ENCODE measurements around the gene THBS2. TPM values are rescaled to one million over a fixed set of nuclear protein-coding genes. Genes with fewer than 3 reads are reported as not detected.
A peak's percentile ranks its signal among the peaks of the same experiment; 100 is the strongest.

Gene THBS2
- total and polyA plus RNA-seq, 2 of the 8 experiments (the other 6 are each of a cell fraction or from before 2014, with no cell fraction given), result 11.0 to 22.5 TPM

- Histone ChIP-seq H4K8ac (ENCODE audit: extremely low read depth, insufficient read depth, low read length) (no peak overlapping the region), H3K23me2 (ENCODE audit: low read depth, low read length) (peaks cover 6% of the 10 kb centered on the region; the same call in 1 of the 2 replicates), H2AFZ (ENCODE audit: low read length) (no peak overlapping the region), H3K9ac (replicated peaks in 1 of 4; ENCODE audit: extremely low read depth in 1 of 4, low read depth in 3 of 4, low read length in 3 of 4) (no peak overlapping the region), H3K4ac (replicated peaks; ENCODE audit: insufficient read length, low read depth, low read length) (no peak overlapping the region), H3K18ac (ENCODE audit: extremely low read depth, low read length) (no peak overlapping the region), H4K20me1 (replicated peaks in 1 of 2; ENCODE audit: control insufficient read depth in 1 of 2, insufficient read depth in 2 of 2, low read length in 2 of 2) (peaks cover 0 to 1% of the 10 kb centered on the region in 2 experiments), H3K27me3 (replicated peaks in 1 of 4; ENCODE audit: control insufficient read depth in 3 of 4, extremely low read depth in 1 of 4, insufficient read depth in 3 of 4, low read length in 3 of 4) (no peaks in the 10 kb centered on the region), H2BK12ac (ENCODE audit: low read depth, low read length) (no peak overlapping the region), H3K23ac (ENCODE audit: insufficient read length) (no peak overlapping the region), H2AK5ac (ENCODE audit: low read depth, low read length) (no peak overlapping the region), H4K91ac (replicated peaks; ENCODE audit: insufficient read length, low read length) (no peak overlapping the region), H3K27ac (ENCODE audit: low read depth, low read length) (no peak overlapping the region), H3K56ac (replicated peaks; ENCODE audit: insufficient read length, low read depth, low read length) (peak overlapping the region; percentile 74), H3K36me3 (ENCODE audit: control insufficient read depth in 2 of 4, insufficient read depth in 4 of 4, low read length in 3 of 4) (no peaks in the 10 kb centered on the region), H4K5ac (ENCODE audit: insufficient read length, low read depth, low read length) (no peak overlapping the region), H3K9me3 (ENCODE audit: insufficient read depth in 2 of 2, low read depth in 1 of 2, low read length in 1 of 2) (no peaks in the 10 kb centered on the region), H2BK5ac (ENCODE audit: low read depth, low read length) (no peak overlapping the region), H3K79me1 (ENCODE audit: low read depth, low read length) (no peaks in the 10 kb centered on the region), H3K4me2 (ENCODE audit: insufficient read depth in 1 of 2, low read depth in 2 of 2, low read length in 2 of 2) (no peak overlapping the region), H2BK15ac (ENCODE audit: low read length) (no peak overlapping the region), H3K79me2 (ENCODE audit: control insufficient read depth in 1 of 2, insufficient read depth in 2 of 2, low read length in 2 of 2) (no peaks in the 10 kb centered on the region), H2BK120ac (replicated peaks; ENCODE audit: low read depth, low read length) (no peak overlapping the region), H3K4me3 (ENCODE audit: extremely low read depth in 1 of 4, insufficient read depth in 2 of 4, low read depth in 3 of 4, low read length in 4 of 4) (no peak overlapping the region), H3K4me1 (replicated peaks in 1 of 4; ENCODE audit: control insufficient read depth in 3 of 4, insufficient read depth in 4 of 4, low read length in 3 of 4) (0 out of 7 replicates have a peak, but pooled peaks cover 0 to 3% (median 0%) of the 10 kb centered on the region in 4 experiments), H2BK20ac (ENCODE audit: low read length) (no peak overlapping the region), H3K14ac (ENCODE audit: insufficient read length) (no peak overlapping the region)
- FAIRE-seq (no peak), DNase-seq (ENCODE audit: low read depth in 1 of 2, low spot score in 2 of 2) (no peak)
- CTCF ChIA-PET (ENCODE audit: partially characterized antibody), result no interaction called here
- POLR2A ChIA-PET (ENCODE audit: partially characterized antibody), result interaction anchor here (0.7 kb wide), 1 partner anchor 53 kb away, joined by 3 read pairs; no protein-coding TSS in a partner anchor
- 96% methylated on average over 1 of the region's 1 CpG; no CpG with 5 or more reads in 1 of the 2 experiments for WGBS, 2 experiments (ENCODE audit: extremely low coverage in 1 of 2, insufficient coverage in 1 of 2, insufficient read length in 1 of 2, insufficient replicate concordance in 2 of 2, low coverage in 1 of 2, low lambda C conversion rate in 2 of 2, missing lambda C conversion rate in 1 of 2)
- TF ChIP-seq POU5F1 (IDR thresholded peaks at IDR 0.05; ENCODE audit: low read depth, low read length), result no peak
- TF ChIP-seq EGR1 (IDR thresholded peaks at IDR 0.05; ENCODE audit: borderline replicate concordance, low read depth, low read length), result no peak
- no peak for TF ChIP-seq PHF8 (conservative IDR thresholded peaks at IDR 0.05; ENCODE audit: low read depth, low read length)
- TF ChIP-seq SP2 (IDR thresholded peaks at IDR 0.05; ENCODE audit: low read length), result no peak
- no peak for TF ChIP-seq E2F6 (IDR thresholded peaks at IDR 0.05)
- TF ChIP-seq TAF7 (optimal IDR thresholded peaks at IDR 0.05; ENCODE audit: borderline replicate concordance, low read depth, low read length), result no peak
- TF ChIP-seq GTF2F1 (IDR thresholded peaks at IDR 0.05; ENCODE audit: borderline replicate concordance, low read depth, low read length), result no peak
- TF ChIP-seq RNF2 (IDR thresholded peaks at IDR 0.05; ENCODE audit: borderline replicate concordance, low read depth, low read length, missing control alignments, poor library complexity, severe bottlenecking), result no peak
- no peak for TF ChIP-seq CHD1 (IDR thresholded peaks at IDR 0.05; ENCODE audit: low read depth, low read length)
- TF ChIP-seq RBBP5 (IDR thresholded peaks at IDR 0.05; ENCODE audit: borderline replicate concordance, low read depth, low read length), result no peak
- no peak for TF ChIP-seq HDAC2 (IDR thresholded peaks at IDR 0.05; ENCODE audit: borderline replicate concordance in 1 of 2, low read depth in 2 of 2, low read length in 2 of 2)
- no peak for TF ChIP-seq EZH2 (IDR thresholded peaks at IDR 0.05; ENCODE audit: low read depth, low read length, severe bottlenecking)
Measured at GRCh38 chr6:169283924-169284323, 30.3 kb upstream of the THBS2 start.

Data from H1 (cell line).